Esophagus mucosa (tissue), 1 donor: ENCODE measurements around the gene C16orf89. TPM values are rescaled to one million over a fixed set of nuclear protein-coding genes. Genes with fewer than 3 reads are reported as not detected.

Experiments
- ATAC-seq: fragments of 200-7000 bp; cut with Tn5 transposase; one replicate; pipeline ENCODE4 v1.9.1; 2020
- total RNA-seq: library from RNA; stranded (reverse); gene quantifications from one replicate; pipeline ENCODE4 v1.2.4, GENCODE V29; 2023
- donor health status: DM: yes; HTN: yes; CAD: no.

Gene C16orf89
- total RNA-seq, 1 donor from 2014 or later: 0.56 TPM

DNA sequence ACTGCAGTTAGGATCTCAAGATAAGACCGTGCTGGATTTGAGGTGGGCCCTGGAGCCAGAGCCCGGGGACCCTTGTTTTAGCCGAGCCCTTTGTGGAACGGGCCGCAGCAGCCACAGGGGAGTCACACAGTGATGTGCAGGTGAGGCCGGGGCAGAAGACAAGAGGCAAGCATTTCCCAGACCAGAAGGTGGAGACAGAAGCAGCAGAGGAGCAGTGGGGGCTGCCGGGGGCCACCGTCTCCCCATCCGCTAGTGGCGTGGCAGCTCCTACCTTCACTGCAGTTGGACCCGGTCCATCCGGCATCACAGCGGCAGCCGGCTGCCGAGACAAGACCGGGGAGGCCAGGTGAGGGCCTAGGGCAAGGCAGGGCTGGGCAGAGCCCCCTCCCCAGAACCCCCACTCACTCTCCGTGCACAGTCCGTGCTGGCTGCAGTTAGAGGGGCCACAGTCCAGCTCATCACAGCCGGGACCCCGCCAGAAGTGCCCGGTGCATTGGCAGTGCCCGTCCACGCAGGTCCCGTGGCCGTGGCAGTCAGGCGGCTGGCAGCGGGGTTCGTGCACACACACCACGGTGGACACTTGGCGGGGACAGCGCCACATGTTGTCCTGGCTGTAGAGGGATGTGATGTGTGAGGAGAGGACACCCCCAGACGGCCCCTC lies 38.1 kb downstream of the C16orf89 start:
- ATAC-seq: no peak

- no peak for ATAC-seq
Observed at GRCh38 chr16:5027086-5027485, 38.7 kb downstream of the C16orf89 start.

DNA sequence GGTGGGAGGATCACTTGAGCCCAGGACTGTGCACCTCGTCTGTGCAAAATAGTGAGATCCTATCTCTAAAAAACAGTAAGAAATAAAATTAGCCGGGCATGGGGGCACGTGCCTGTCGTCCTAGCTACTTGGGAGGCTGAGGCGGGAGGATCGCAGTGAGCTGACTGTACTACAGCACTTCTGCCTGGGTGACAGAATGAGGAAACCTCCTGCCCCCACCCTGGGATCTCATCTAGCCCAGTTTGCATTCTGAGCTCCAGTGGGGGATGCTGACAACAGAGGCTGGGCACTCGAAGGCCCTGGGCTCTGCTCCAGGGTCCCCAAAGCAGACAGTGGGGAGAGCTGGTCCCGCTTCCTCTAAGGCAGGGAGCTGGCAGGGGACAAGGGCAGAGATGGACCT lies 39.1 kb downstream of the C16orf89 start:
- no peak for ATAC-seq

- no peak for ATAC-seq
Observed at GRCh38 chr16:5025171-5025632, 40.6 kb downstream of the C16orf89 start.

GRCh38 chr16:5024632-5025031 lies 41.1 kb downstream of the C16orf89 start:
- ATAC-seq: peak; percentile 64

DNA sequence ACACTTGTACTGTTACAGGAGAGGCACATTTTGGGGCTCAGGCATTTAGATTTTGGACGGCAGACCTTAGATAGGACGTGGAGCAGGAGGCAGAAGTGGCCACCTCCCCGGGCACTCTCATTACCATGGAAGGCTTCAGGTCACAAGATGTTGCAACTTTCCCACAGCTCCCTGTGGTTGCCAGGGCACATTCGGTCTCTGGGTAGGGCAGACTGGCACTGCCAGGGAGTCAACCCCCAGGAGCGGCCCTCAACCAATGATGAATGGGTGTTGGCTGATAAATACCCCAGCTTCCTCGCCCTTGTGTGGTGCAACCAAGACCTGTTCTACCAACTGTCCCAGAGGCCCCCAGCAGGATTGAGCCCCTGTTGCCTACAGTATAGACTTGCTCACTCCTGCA lies 43.2 kb downstream of the C16orf89 start:
- peak; percentile 20 for ATAC-seq

- ATAC-seq: no peak
Observed at GRCh38 chr16:5020551-5020950, 45.2 kb downstream of the C16orf89 start.

DNA sequence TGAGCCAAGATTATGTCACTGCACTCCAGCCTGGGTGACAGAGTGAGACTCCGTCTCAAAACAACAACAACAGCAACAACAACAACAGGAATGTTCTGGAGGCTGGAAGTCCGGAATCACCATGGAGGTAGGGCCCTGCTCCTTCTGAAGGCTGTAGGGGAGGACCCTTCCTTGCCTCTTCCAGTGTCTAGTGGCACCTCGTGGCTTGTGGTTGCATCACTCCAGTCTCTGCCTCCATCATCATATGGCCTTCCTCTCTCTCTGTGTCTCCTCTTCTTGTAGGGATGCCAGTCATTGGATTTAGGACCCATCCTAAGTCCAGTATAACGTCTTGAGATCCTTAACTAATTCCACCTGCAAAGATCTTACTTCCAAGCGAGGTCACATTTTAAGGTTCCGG lies 46.0 kb downstream of the C16orf89 start:
- no peak for ATAC-seq

- ATAC-seq: no peak
Observed at GRCh38 chr16:5018793-5019192, 47.0 kb downstream of the C16orf89 start.

DNA sequence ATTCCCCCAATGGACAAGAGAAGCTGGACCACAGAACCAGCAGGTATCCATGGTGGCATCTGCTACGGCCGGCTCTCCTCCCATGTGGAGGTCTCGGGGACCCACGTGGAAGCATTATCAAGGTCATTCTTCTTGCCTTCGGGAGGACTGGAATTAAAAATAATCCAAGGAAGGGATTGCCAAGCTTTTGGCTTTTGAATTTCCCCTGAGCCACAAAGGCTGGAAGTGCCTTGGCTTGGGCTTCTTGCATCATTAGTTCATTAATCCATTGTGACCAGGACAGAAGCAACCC lies 48.1 kb downstream of the C16orf89 start:
- ATAC-seq: no peak

GRCh38 chr16:5016967-5017677 lies 48.6 kb downstream of the C16orf89 start:
- ATAC-seq: no peak

DNA sequence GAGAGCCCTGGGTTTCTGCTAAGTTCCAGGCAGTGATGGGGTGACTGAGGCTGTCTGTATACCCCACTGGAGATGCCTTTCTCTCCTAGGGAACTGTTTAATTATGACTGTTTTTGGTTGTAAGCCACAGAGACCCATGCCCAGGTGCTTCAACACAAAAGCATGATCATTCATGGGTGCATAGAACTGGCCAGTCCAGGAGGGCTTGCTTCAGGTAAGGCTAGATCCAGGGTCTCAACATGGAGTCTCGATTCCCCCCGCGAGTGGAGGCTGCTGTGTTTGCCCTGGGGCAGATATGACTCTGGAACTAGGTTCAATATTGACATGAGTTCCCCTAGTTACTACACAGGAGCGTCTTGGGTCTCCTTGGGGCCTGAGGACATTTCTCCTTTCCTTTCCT lies 49.9 kb downstream of the C16orf89 start:
- ATAC-seq: no peak

- ATAC-seq: no peak
Observed at GRCh38 chr16:5015351-5015750, 50.4 kb downstream of the C16orf89 start.

DNA sequence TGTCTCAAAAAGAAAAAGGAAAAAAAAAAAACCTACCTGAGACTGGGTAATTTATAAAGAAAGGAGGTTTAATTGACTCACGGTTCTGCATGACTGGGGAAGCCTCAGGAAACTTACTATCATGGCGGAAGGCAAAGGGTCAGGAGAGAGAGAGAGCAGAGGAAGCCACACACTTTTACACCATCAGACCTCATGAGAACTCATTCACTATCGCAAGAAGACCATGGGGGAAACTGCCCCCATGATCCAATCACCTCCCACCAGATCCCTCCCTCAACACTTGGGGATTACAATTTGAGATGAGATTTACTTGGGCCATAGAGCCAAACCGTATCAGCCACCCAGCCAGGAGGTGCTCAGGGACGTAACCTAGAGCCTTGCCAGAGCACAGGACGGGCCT lies 52.9 kb downstream of the C16orf89 start:
- ATAC-seq: no peak

- no peak for ATAC-seq
Observed at GRCh38 chr16:5011637-5012036, 54.1 kb downstream of the C16orf89 start.

DNA sequence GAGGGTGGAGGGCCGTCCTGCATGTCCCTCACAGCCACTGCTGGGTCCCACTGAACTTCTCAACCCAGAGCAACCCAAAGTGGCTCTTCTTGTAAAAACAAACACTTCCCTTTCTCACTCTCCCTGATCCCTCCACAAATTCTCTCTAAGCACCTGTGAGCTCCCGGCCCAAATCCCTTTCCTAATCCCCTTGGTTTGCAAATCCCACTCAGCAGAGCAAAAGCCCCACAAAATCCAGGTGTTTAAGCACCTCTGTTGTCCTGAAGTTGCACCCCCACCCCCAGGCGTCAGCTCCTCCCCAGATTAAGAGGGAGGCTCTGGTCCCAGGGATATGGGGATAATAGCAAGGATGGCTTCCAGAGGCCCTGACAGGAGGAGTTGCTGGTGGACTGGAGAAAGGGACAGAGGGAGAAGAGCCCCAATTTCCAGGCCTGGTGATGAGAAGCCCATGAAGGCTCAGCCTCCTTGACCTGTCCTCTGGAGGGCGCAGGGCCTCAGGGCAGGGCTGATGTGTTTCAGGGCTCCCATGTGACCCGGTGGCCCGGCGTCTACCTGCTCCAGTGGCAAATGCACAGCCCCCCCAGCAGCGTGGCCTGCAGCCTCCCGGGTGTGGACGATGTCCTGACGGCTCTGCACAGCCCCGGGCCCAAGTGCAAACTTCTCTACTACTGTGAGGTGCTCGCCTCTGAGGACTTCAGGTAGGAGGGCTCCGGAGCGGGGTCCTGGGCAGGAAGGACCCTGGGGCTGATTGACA lies 55.0 kb downstream of the C16orf89 start:
- no peak for ATAC-seq

- ATAC-seq: no peak
Observed at GRCh38 chr16:5008311-5008731, 57.4 kb downstream of the C16orf89 start.

GRCh38 chr16:5007256-5007655 lies 58.5 kb downstream of the C16orf89 start:
- ATAC-seq: no peak

DNA sequence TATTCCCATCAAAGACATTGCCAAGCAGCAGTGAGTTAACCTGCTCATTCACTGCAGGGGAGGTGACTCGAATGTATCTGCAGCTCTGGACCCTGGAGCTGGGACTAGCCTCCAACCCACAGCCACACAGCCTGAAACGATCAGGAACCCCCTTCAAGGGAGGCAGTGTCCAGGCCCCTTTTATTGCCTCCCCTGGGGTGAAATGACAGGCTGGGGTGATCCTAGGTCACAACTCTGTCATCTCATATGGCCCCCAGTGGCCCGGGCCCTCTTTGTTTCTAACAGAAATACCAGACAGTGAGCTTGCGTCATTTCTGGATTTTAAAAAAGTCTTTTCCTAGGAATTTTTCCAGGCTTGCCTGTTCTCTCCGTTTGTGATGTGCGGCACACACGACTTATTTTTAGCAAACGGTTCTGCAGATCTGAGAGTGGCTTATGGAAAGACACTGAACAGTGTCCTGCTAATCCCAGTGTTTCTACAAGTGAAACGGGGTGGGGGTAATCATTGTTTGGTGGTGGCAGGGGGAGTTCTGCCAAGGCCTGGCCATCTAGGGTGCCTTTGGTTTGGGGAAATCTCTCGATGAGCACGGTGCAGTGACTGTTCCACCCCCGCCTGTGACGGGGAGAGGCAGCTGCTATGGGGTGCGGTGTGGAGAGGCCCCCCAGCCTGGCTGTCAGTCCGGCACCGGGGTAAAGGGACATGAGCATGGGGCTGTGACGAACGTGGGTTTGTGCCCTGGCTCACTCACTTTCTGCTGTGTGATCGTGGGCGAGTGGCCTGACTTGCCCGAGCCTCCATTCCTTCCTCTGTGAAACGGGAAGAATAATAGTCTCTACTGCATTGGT lies 59.2 kb downstream of the C16orf89 start:
- no peak for ATAC-seq

- no peak for ATAC-seq
Observed at GRCh38 chr16:5005916-5006315, 59.8 kb downstream of the C16orf89 start.

- ATAC-seq: no peak
Observed at GRCh38 chr16:5004311-5004710, 61.4 kb downstream of the C16orf89 start.

DNA sequence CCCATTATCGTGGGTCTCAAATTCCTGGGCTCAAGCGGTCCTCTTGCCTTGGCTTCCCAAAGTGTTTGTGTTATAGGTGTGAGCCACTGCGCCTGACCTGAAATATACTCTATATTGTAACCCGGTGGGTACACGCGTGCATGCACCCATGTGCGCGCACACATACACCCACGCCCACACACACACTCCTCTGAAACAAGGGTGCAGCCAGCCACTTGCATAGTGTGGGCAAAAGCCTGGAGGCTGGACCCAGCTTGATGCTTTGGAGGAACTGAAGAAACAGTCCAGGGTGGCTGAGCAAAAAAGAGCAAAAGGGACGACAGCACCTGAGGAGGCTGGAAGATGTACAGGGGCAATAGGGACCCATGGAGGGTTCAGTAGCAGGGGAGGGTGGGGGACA lies 61.9 kb downstream of the C16orf89 start:
- ATAC-seq: no peak

GRCh38 chr16:5003211-5003610 lies 62.5 kb downstream of the C16orf89 start:
- no peak for ATAC-seq
